WTC11 (cell line): Measurements from ENCODE around the gene ROBO2. TPM values are rescaled to one million over a fixed set of nuclear protein-coding genes. Genes with fewer than 3 reads are reported as not detected.
A peak's percentile ranks its signal among the peaks of the same experiment; 100 is the strongest.

Source experiments
- ATAC-seq: fragments of 200-7000 bp; cut with Tn5 transposase; 2 replicates; pipeline ENCODE4 v1.10.0; 2021; ENCODE audit warnings: mild to moderate bottlenecking, moderate library complexity
- CTCF ChIA-PET: fragments of 300-600 bp; sonication (Branson Sonifier 250); formaldehyde crosslinking; loops from one replicate; lab custom pipeline; 2021; ENCODE audit warnings: antibody characterized with exemption; lab: Charles Lee
- POLR2A ChIA-PET: fragments of 350-600 bp; sonication (Branson Sonifier 250); formaldehyde crosslinking; loops from one replicate; lab custom pipeline; 2021; ENCODE audit warnings: antibody characterized with exemption; lab: Charles Lee
- DNase-seq: peaks from one replicate; pipeline ENCODE4 v3.0.0; 2021; ENCODE audit warnings: low spot score
- H3K27ac Mint-ChIP-seq: 2 replicates; pipeline ENCODE4 v1.8.0; 2021; ENCODE audit warnings: mixed read lengths
- H3K27me3 Mint-ChIP-seq: 2 replicates; pipeline ENCODE4 v1.8.0; 2021; ENCODE audit warnings: low read depth, mild to moderate bottlenecking, moderate library complexity, mixed read lengths
- H3K36me3 Mint-ChIP-seq: 2 replicates; pipeline ENCODE4 v1.8.0; 2021; ENCODE audit warnings: mixed read lengths
- H3K4me1 Mint-ChIP-seq: 2 replicates; pipeline ENCODE4 v1.8.0; 2022; ENCODE audit warnings: mixed read lengths
- H3K4me3 Mint-ChIP-seq: 2 replicates; pipeline ENCODE4 v1.8.0; 2021; ENCODE audit warnings: mild to moderate bottlenecking, moderate library complexity, mixed read lengths
- H3K9me3 Mint-ChIP-seq: 2 replicates; pipeline ENCODE4 v1.8.0; 2021; ENCODE audit warnings: mixed read lengths
- ATF1 ChIP-seq: sonication (generic); formaldehyde crosslinking; IDR thresholded peaks from 2 replicates; pipeline ENCODE4 v1.8.1; 2023; ENCODE audit warnings: mild to moderate bottlenecking, moderate library complexity, missing genetic modification reagents
- ETV6 ChIP-seq: sonication (generic); formaldehyde crosslinking; IDR thresholded peaks from 2 replicates; pipeline ENCODE4 v1.8.1; 2022; ENCODE audit warnings: mild to moderate bottlenecking, missing genetic modification reagents
- FOXP1 ChIP-seq: sonication (generic); formaldehyde crosslinking; IDR thresholded peaks from 2 replicates; pipeline ENCODE4 v1.8.0; 2022; ENCODE audit warnings: missing genetic modification reagents, mild to moderate bottlenecking, moderate library complexity, borderline replicate concordance
- GTF2I ChIP-seq: fragments of 250-450 bp; sonication (Bioruptor Pico); conservative IDR thresholded peaks from 2 replicates; pipeline ENCODE4 v1.4.0; 2021; ENCODE audit warnings: mild to moderate bottlenecking
- HMGA2 ChIP-seq: fragments of 250-450 bp; sonication (Bioruptor Pico); IDR thresholded peaks from 2 replicates; pipeline ENCODE4 v1.4.0; 2021; ENCODE audit warnings: mild to moderate bottlenecking, moderate library complexity
- IRF2 ChIP-seq: sonication (generic); formaldehyde crosslinking; IDR thresholded peaks from 2 replicates; pipeline ENCODE4 v1.8.0; 2022; ENCODE audit warnings: low read depth, missing genetic modification reagents, borderline replicate concordance
- JUN ChIP-seq: sonication (generic); formaldehyde crosslinking; IDR thresholded peaks from 2 replicates; pipeline ENCODE4 v1.8.0; 2023; ENCODE audit warnings: mild to moderate bottlenecking, missing genetic modification reagents
- NFYB ChIP-seq: sonication (generic); formaldehyde crosslinking; conservative IDR thresholded peaks from 2 replicates; pipeline ENCODE4 v1.8.0; 2022; ENCODE audit warnings: low read depth, missing genetic modification reagents
- NR1H2 ChIP-seq: sonication (generic); formaldehyde crosslinking; IDR thresholded peaks from 2 replicates; pipeline ENCODE4 v1.9.0; 2021; ENCODE audit warnings: mild to moderate bottlenecking, moderate library complexity, missing genetic modification reagents
- OVOL2 ChIP-seq: fragments of 250-450 bp; sonication (Bioruptor Pico); IDR thresholded peaks from 2 replicates; pipeline ENCODE4 v1.9.0; 2021; ENCODE audit warnings: mild to moderate bottlenecking, borderline replicate concordance
- PRRX2 ChIP-seq: fragments of 250-450 bp; sonication (Bioruptor Pico); IDR thresholded peaks from 2 replicates; pipeline ENCODE4 v1.8.0; 2021; ENCODE audit warnings: mild to moderate bottlenecking
- RELA ChIP-seq: sonication (generic); formaldehyde crosslinking; IDR thresholded peaks from 2 replicates; pipeline ENCODE4 v1.8.1; 2022; ENCODE audit warnings: missing genetic modification reagents, mild to moderate bottlenecking, borderline replicate concordance
- RORB ChIP-seq: fragments of 250-450 bp; sonication (Bioruptor Pico); IDR thresholded peaks from 2 replicates; pipeline ENCODE4 v1.9.0; 2021; ENCODE audit warnings: mild to moderate bottlenecking
- TEAD1 ChIP-seq: sonication (generic); formaldehyde crosslinking; IDR thresholded peaks from 2 replicates; pipeline ENCODE4 v1.8.0; 2022; ENCODE audit warnings: mild to moderate bottlenecking, missing genetic modification reagents
- ZBTB21 ChIP-seq: sonication (generic); formaldehyde crosslinking; IDR thresholded peaks from 2 replicates; pipeline ENCODE4 v1.8.1; 2023; ENCODE audit warnings: mild to moderate bottlenecking, missing genetic modification reagents, borderline replicate concordance
- ZNF671 ChIP-seq: fragments of 250-450 bp; sonication (Bioruptor Pico); IDR thresholded peaks from 2 replicates; pipeline ENCODE4 v1.8.0; 2021; ENCODE audit warnings: mild to moderate bottlenecking
- total RNA-seq: library from RNA; stranded (reverse); gene quantifications from 3 replicates; pipeline ENCODE4 v1.2.3, GENCODE V29; 2021
- TF ChIP-seq, protein P1 (sequence below): sonication (generic); formaldehyde crosslinking; IDR thresholded peaks from 2 replicates; pipeline ENCODE4 v1.8.0; 2023; ENCODE audit warnings: missing genetic modification reagents
- TF ChIP-seq, protein P2 (sequence below): sonication (generic); formaldehyde crosslinking; IDR thresholded peaks from 2 replicates; pipeline ENCODE4 v1.8.1; 2023; ENCODE audit warnings: mild to moderate bottlenecking, missing genetic modification reagents, moderate library complexity
- TF ChIP-seq, protein P3 (sequence below): fragments of 250-450 bp; sonication (Bioruptor Pico); IDR thresholded peaks from 2 replicates; pipeline ENCODE4 v1.8.0; 2021; ENCODE audit warnings: mild to moderate bottlenecking
- TF ChIP-seq, protein P4 (sequence below): sonication (generic); formaldehyde crosslinking; IDR thresholded peaks from 2 replicates; pipeline ENCODE4 v1.8.0; 2022; ENCODE audit warnings: mild to moderate bottlenecking, missing genetic modification reagents
- TF ChIP-seq, protein P5 (sequence below): sonication (generic); formaldehyde crosslinking; IDR thresholded peaks from 2 replicates; pipeline ENCODE4 v1.8.1; 2022; ENCODE audit warnings: low read depth, mild to moderate bottlenecking, moderate library complexity, missing genetic modification reagents, borderline replicate concordance
- TF ChIP-seq, protein P6 (sequence below): sonication (generic); formaldehyde crosslinking; conservative IDR thresholded peaks from 2 replicates; pipeline ENCODE4 v1.8.1; 2022; ENCODE audit warnings: mild to moderate bottlenecking, missing genetic modification reagents
- TF ChIP-seq, protein P7 (sequence below): sonication (generic); formaldehyde crosslinking; IDR thresholded peaks from 2 replicates; pipeline ENCODE4 v1.8.1; 2023; ENCODE audit warnings: mild to moderate bottlenecking, missing genetic modification reagents
- TF ChIP-seq, protein P8 (sequence below): fragments of 250-450 bp; sonication (Bioruptor Pico); IDR thresholded peaks from 2 replicates; pipeline ENCODE4 v1.9.0; 2021; ENCODE audit warnings: mild to moderate bottlenecking

The ROBO2 gene
- total RNA-seq, 1 experiment from 2014 or later = 11.7 TPM

DNA sequence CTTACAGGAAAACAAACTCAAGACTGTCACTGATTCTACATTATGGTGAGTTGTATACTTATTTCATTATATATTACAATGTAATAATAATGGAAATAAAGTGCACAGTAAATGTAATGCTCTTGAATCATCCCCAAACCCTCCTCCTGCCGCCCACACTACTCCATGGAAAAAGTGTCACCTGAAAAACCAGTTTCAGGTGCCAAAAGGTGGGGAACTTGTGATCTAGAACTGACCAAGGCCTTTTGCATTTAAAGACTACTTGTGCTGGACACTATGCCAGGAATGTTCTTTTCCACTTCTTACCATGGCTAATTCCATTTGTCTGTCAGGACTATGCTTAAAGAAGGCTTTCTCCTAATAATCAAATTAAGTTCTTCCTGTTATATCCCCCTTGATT lies 32.3 kb downstream of the ROBO2 start:
- Mint-ChIP-seq H3K4me3 (no peak overlapping the region), H3K4me1 (peaks cover 59% of the 10 kb centered on the region), H3K9me3 (no peaks in the 10 kb centered on the region), H3K27ac (peak overlapping the region; percentile 79), H3K36me3 (no peaks in the 10 kb centered on the region), H3K27me3 (no peaks in the 10 kb centered on the region; the same call in 1 of the 2 replicates)
- TF ChIP-seq NR1H2 (CRISPR knock-in tag) (no peak), JUN (CRISPR knock-in tag) (no peak), PRRX2 (CRISPR knock-in tag) (no peak), TEAD1 (CRISPR knock-in tag) (no peak), IRF2 (no peak)
- TF ChIP-seq, protein P1, sequence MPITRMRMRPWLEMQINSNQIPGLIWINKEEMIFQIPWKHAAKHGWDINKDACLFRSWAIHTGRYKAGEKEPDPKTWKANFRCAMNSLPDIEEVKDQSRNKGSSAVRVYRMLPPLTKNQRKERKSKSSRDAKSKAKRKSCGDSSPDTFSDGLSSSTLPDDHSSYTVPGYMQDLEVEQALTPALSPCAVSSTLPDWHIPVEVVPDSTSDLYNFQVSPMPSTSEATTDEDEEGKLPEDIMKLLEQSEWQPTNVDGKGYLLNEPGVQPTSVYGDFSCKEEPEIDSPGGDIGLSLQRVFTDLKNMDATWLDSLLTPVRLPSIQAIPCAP (CRISPR knock-in tag) = no peak
- TF ChIP-seq, protein P2, sequence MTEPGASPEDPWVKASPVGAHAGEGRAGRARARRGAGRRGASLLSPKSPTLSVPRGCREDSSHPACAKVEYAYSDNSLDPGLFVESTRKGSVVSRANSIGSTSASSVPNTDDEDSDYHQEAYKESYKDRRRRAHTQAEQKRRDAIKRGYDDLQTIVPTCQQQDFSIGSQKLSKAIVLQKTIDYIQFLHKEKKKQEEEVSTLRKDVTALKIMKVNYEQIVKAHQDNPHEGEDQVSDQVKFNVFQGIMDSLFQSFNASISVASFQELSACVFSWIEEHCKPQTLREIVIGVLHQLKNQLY (CRISPR knock-in tag) = no peak
- TF ChIP-seq, protein P3, sequence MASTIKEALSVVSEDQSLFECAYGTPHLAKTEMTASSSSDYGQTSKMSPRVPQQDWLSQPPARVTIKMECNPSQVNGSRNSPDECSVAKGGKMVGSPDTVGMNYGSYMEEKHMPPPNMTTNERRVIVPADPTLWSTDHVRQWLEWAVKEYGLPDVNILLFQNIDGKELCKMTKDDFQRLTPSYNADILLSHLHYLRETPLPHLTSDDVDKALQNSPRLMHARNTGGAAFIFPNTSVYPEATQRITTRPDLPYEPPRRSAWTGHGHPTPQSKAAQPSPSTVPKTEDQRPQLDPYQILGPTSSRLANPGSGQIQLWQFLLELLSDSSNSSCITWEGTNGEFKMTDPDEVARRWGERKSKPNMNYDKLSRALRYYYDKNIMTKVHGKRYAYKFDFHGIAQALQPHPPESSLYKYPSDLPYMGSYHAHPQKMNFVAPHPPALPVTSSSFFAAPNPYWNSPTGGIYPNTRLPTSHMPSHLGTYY (CRISPR knock-in tag) = no peak
- CTCF ChIA-PET = no interaction called here
- no peak for ATAC-seq
- POLR2A ChIA-PET = no interaction called here
- no peak for DNase-seq

DNA sequence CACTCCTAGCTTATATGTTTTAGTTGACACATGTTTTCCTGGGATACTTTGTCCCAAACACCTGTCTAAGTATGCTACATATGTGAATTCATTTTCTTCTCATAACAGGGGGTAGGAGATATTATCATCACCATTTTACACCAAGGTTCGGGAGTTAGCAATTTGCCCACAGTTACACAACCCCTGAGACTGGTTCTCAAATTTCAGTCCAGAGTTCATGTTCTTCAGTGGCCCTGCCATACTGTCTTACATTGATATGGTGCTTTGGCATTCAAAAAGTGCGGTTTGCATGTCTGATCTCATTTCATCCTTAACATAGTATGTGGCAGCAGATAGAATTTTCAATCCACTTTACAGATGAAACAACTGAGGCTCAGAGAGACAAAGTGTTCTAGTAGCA lies 38.4 kb downstream of the ROBO2 start:
- Mint-ChIP-seq H3K27me3 (no peaks in the 10 kb centered on the region), H3K27ac (no peak overlapping the region), H3K9me3 (no peaks in the 10 kb centered on the region), H3K4me1 (peaks cover 59% of the 10 kb centered on the region), H3K36me3 (no peaks in the 10 kb centered on the region), H3K4me3 (no peak overlapping the region)
- ATAC-seq (no peak), DNase-seq (no peak)
- ChIA-PET CTCF (no interaction called here), POLR2A (no interaction called here)
- TF ChIP-seq GTF2I (CRISPR knock-in tag) (no peak), RELA (CRISPR knock-in tag) (no peak), ZBTB21 (CRISPR knock-in tag) (no peak), OVOL2 (CRISPR knock-in tag) (no peak), HMGA2 (CRISPR knock-in tag) (no peak), ATF1 (no peak), RORB (CRISPR knock-in tag) (no peak), NFYB (CRISPR knock-in tag) (no peak), ZNF671 (CRISPR knock-in tag) (no peak), FOXP1 (no peak), ETV6 (no peak)
- TF ChIP-seq, protein P4, sequence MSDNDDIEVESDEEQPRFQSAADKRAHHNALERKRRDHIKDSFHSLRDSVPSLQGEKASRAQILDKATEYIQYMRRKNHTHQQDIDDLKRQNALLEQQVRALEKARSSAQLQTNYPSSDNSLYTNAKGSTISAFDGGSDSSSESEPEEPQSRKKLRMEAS (CRISPR knock-in tag) = no peak
- TF ChIP-seq, protein P5, sequence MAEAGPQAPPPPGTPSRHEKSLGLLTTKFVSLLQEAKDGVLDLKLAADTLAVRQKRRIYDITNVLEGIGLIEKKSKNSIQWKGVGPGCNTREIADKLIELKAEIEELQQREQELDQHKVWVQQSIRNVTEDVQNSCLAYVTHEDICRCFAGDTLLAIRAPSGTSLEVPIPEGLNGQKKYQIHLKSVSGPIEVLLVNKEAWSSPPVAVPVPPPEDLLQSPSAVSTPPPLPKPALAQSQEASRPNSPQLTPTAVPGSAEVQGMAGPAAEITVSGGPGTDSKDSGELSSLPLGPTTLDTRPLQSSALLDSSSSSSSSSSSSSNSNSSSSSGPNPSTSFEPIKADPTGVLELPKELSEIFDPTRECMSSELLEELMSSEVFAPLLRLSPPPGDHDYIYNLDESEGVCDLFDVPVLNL (CRISPR knock-in tag) = no peak
- TF ChIP-seq, protein P6, sequence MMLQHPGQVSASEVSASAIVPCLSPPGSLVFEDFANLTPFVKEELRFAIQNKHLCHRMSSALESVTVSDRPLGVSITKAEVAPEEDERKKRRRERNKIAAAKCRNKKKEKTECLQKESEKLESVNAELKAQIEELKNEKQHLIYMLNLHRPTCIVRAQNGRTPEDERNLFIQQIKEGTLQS (CRISPR knock-in tag) = no peak
- TF ChIP-seq, protein P3 (CRISPR knock-in tag) = no peak
- TF ChIP-seq, protein P7, sequence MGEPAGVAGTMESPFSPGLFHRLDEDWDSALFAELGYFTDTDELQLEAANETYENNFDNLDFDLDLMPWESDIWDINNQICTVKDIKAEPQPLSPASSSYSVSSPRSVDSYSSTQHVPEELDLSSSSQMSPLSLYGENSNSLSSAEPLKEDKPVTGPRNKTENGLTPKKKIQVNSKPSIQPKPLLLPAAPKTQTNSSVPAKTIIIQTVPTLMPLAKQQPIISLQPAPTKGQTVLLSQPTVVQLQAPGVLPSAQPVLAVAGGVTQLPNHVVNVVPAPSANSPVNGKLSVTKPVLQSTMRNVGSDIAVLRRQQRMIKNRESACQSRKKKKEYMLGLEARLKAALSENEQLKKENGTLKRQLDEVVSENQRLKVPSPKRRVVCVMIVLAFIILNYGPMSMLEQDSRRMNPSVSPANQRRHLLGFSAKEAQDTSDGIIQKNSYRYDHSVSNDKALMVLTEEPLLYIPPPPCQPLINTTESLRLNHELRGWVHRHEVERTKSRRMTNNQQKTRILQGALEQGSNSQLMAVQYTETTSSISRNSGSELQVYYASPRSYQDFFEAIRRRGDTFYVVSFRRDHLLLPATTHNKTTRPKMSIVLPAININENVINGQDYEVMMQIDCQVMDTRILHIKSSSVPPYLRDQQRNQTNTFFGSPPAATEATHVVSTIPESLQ (CRISPR knock-in tag) = no peak
- TF ChIP-seq, protein P8, sequence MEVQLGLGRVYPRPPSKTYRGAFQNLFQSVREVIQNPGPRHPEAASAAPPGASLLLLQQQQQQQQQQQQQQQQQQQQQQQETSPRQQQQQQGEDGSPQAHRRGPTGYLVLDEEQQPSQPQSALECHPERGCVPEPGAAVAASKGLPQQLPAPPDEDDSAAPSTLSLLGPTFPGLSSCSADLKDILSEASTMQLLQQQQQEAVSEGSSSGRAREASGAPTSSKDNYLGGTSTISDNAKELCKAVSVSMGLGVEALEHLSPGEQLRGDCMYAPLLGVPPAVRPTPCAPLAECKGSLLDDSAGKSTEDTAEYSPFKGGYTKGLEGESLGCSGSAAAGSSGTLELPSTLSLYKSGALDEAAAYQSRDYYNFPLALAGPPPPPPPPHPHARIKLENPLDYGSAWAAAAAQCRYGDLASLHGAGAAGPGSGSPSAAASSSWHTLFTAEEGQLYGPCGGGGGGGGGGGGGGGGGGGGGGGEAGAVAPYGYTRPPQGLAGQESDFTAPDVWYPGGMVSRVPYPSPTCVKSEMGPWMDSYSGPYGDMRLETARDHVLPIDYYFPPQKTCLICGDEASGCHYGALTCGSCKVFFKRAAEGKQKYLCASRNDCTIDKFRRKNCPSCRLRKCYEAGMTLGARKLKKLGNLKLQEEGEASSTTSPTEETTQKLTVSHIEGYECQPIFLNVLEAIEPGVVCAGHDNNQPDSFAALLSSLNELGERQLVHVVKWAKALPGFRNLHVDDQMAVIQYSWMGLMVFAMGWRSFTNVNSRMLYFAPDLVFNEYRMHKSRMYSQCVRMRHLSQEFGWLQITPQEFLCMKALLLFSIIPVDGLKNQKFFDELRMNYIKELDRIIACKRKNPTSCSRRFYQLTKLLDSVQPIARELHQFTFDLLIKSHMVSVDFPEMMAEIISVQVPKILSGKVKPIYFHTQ (CRISPR knock-in tag) = no peak
